Chondrocyte (in vitro differentiated cells): Measurements from ENCODE around the gene FBXL16. TPM values are rescaled to one million over a fixed set of nuclear protein-coding genes. Genes with fewer than 3 reads are reported as not detected.
"Not testable (repeated sequence)": the region's sequence is repeated elsewhere in the genome, so short reads cannot be mapped to it uniquely, and the experiment has no call there.

ENCODE experiments used
- DNase-seq: peaks from one replicate; pipeline ENCODE4 v3.0.0; 2021; ENCODE audit warnings: mixed read lengths, low spot score
- H3K27ac Mint-ChIP-seq: one replicate; pipeline ENCODE4 v1.8.0; 2021; ENCODE audit warnings: mild to moderate bottlenecking, moderate library complexity, mixed read lengths; ENCODE audit not compliant: unreplicated experiment
- H3K27me3 Mint-ChIP-seq: 2 replicates; pipeline ENCODE4 v1.8.0; 2021; ENCODE audit warnings: low read depth, mixed read lengths
- H3K36me3 Mint-ChIP-seq: 2 replicates; pipeline ENCODE4 v1.8.0; 2021; ENCODE audit warnings: low read depth, mixed read lengths
- H3K4me1 Mint-ChIP-seq: 2 replicates; pipeline ENCODE4 v1.8.0; 2021; ENCODE audit warnings: low read depth, mild to moderate bottlenecking, mixed read lengths
- H3K4me3 Mint-ChIP-seq: one replicate; pipeline ENCODE4 v1.8.0; 2021; ENCODE audit warnings: mild to moderate bottlenecking, moderate library complexity, mixed read lengths; ENCODE audit not compliant: unreplicated experiment
- H3K9me3 Mint-ChIP-seq: 2 replicates; pipeline ENCODE4 v1.8.0; 2021; ENCODE audit warnings: low read depth, mixed read lengths
- CTCF ChIP-seq: fragments of 200-600 bp; sonication (generic); IDR thresholded peaks from 2 replicates; pipeline ENCODE4 v1.5.0; 2021; ENCODE audit warnings: antibody characterized with exemption, mild to moderate bottlenecking, moderate library complexity
- total RNA-seq: library from RNA; stranded (reverse); gene quantifications from 3 replicates; pipeline ENCODE4 v1.2.1, GENCODE V29; 2021

The FBXL16 gene
- total RNA-seq, 1 donor from 2014 or later = 0.87 TPM

GRCh38 chr16:743794-744500 lies 38.3 kb upstream of the FBXL16 start:
- Mint-ChIP-seq H3K4me1 (peaks cover 16% of the 10 kb centered on the region), H3K27me3 (no peaks in the 10 kb centered on the region), H3K36me3 (no peaks in the 10 kb centered on the region), H3K4me3 (no peak overlapping the region), H3K9me3 (no peaks in the 10 kb centered on the region), H3K27ac (no peak overlapping the region)
- DNase-seq = no peak
- peak; percentile 24 for TF ChIP-seq CTCF

- H3K27ac Mint-ChIP-seq, H3K9me3 Mint-ChIP-seq: not testable (repeated sequence)
These were observed 37.3 kb upstream of the FBXL16 start for GRCh38 chr16:742894-743293.

GRCh38 chr16:741986-742629 lies 36.5 kb upstream of the FBXL16 start:
- no peak overlapping the region for H3K4me3 Mint-ChIP-seq
- H3K27ac Mint-ChIP-seq = no peak overlapping the region
- no peak for DNase-seq
- peaks cover 5% of the 10 kb centered on the region for H3K36me3 Mint-ChIP-seq
- H3K4me1 Mint-ChIP-seq = peaks cover 13% of the 10 kb centered on the region
- H3K9me3 Mint-ChIP-seq = no peaks in the 10 kb centered on the region
- H3K27me3 Mint-ChIP-seq = no peaks in the 10 kb centered on the region
- no peak for TF ChIP-seq CTCF

More at GRCh38 chr16:742894-743293, 37.3 kb upstream of the FBXL16 start:
- H3K4me1 Mint-ChIP-seq = peaks cover 13% of the 10 kb centered on the region
- not testable (repeated sequence) for H3K27me3 Mint-ChIP-seq, DNase-seq, H3K36me3 Mint-ChIP-seq, H3K4me3 Mint-ChIP-seq

GRCh38 chr16:740764-741505 lies 35.3 kb upstream of the FBXL16 start, which contains the start of gene CIAO3:
Gene CIAO3, minus strand, starts transcription at chr16:740997. Its CDS starts 12 bp downstream, at chr16:740985.
- no peaks in the 10 kb centered on the region for H3K9me3 Mint-ChIP-seq
- H3K36me3 Mint-ChIP-seq = peaks cover 5% of the 10 kb centered on the region
- peak within 1 kb of the TSS; percentile 41 for H3K27ac Mint-ChIP-seq
- no peak for DNase-seq
- peak within 1 kb of the TSS; percentile 75 for H3K4me3 Mint-ChIP-seq
- H3K4me1 Mint-ChIP-seq = peaks cover 13% of the 10 kb centered on the region
- TF ChIP-seq CTCF = peak; percentile 92
- no peaks in the 10 kb centered on the region for H3K27me3 Mint-ChIP-seq

GRCh38 chr16:740459-740763 lies 34.8 kb upstream of the FBXL16 start:
- H3K27ac Mint-ChIP-seq = no peak overlapping the region
- H3K36me3 Mint-ChIP-seq = peaks cover 5% of the 10 kb centered on the region
- H3K27me3 Mint-ChIP-seq = no peaks in the 10 kb centered on the region
- TF ChIP-seq CTCF = no peak
- peak overlapping the region; percentile 75 for H3K4me3 Mint-ChIP-seq
- H3K4me1 Mint-ChIP-seq = peaks cover 13% of the 10 kb centered on the region
- no peak for DNase-seq
- H3K9me3 Mint-ChIP-seq = no peaks in the 10 kb centered on the region
